HG03196 (cell line): ENCODE data around the gene CLMP.

Experiments
- ATAC-seq: cut with Tn5 transposase; IDR thresholded peaks from one replicate; pipeline ENCODE4 v1.9.1; 2021; ENCODE audit not compliant: unreplicated experiment

The CLMP gene

DNA sequence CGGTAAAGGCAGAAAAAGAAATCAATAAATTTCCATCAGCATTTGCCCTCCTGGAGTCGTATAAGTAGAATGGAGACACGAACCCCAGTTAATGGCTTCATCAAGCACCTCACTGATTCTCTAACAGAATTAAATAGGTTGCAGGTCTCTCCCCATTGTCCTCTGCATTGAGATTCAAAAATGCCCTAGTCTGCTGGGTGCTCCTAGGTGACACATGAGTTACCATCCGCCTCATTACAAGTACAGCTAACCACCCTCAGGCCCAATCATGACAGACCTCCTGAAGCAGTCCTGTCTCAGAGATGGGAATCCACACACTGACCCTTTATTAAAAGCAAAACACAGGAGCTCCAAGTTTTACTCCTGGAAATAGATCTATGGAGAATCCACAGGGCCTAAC, 164.5 kb downstream of the CLMP start:
- no peak for ATAC-seq

DNA sequence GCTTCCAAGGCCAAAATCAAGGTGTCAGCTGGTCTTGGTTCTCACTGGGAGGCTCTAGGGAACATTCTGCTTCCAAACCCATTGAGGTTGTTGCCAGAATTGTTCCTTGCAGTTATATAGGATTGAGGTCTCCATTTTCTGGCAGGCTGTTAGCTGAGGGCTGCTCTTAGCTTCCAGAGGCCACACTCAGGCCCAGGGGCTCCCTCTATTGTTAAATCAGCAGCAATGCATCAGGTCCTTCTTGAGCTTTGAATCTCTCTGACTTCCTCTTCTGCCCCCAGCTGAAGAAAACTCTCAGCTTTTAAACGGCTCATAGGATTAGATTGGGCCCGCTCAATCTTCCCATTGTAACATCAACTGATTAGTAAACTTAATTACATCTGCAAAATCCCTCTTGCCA, 174.1 kb downstream of the CLMP start:
- peak; percentile 71 for ATAC-seq
